Adrenal gland (tissue), 12 donors: ENCODE results near the gene TMEM184B. TPM values are rescaled to one million over a fixed set of nuclear protein-coding genes. Genes with fewer than 3 reads are reported as not detected.

Experiments
- DNase-seq, 7 donors: peaks; one replicate each; pipeline ENCODE4 v3.0.0-alpha.2; 2019 to 2020
- H3K27ac ChIP-seq, 5 donors: fragments of 200-600 bp; sonication (generic) in 4 of 5; 1 replicate in 3 of 5; 2 replicates in 2 of 5; pipeline versions ENCODE4 v1.5.1 to v1.8.0; 2016 to 2020; ENCODE audit warnings: mild to moderate bottlenecking in 1 of 5
- H3K27me3 ChIP-seq: fragments of 200-600 bp; 2 replicates; pipeline ENCODE4 v1.8.0; 2021
- H3K36me3 ChIP-seq, 2 donors: fragments of 200-600 bp; replicated peaks in 1 of 2; 1 replicate in 1 of 2; 2 replicates in 1 of 2; pipeline versions ENCODE4 v1.5.1 to v1.8.0; 2018 to 2022
- H3K4me1 ChIP-seq, 2 donors: fragments of 200-600 bp; replicated peaks in 1 of 2; 1 replicate in 1 of 2; 2 replicates in 1 of 2; pipeline versions ENCODE4 v1.5.1 to v1.8.0; 2018 to 2021
- H3K4me3 ChIP-seq, 4 donors: fragments of 200-600 bp; sonication (generic) in 3 of 4; one replicate each; pipeline ENCODE4 v1.5.1; 2016 to 2018
- H3K9me3 ChIP-seq, 3 donors: fragments of 200-600 bp; sonication (generic) in 1 of 3; replicated peaks in 1 of 3; 1 replicate in 2 of 3; 2 replicates in 1 of 3; pipeline versions ENCODE4 v1.5.1 to v1.8.0; 2016 to 2021
- POLR2A ChIP-seq, 2 donors: fragments of 450-650 bp; IDR thresholded peaks; one replicate each; pipeline ENCODE4 v1.6.1; 2017; ENCODE audit warnings: antibody characterized with exemption in 2 of 2, mild to moderate bottlenecking in 2 of 2, moderate library complexity in 1 of 2
- WGBS, 4 donors: extraction: QIAGEN DNeasy Blood & Tissue Kit in 2 of 4; methylation state at CpG; one replicate each; pipeline versions ENCODE4 v1.1.5 to v1.1.7; 2013 to 2017; 5-methylcytosine and 5-hydroxymethylcytosine counted together
- intact Hi-C, 2 donors: fragments of 100-400 bp; cut with DNase I; formaldehyde crosslinking; loops; one replicate each; pipeline versions ENCODE4 v1.14.1 to v1.15.0; 2022 to 2023
- polyA plus RNA-seq, 3 donors: library from polyadenylated mRNA; stranded (reverse); fragments of 200-250 nt in 2 of 3; fragments of 350-450 nt in 1 of 3; fragmentation: Illumina TruSeq in 1 of 3; extraction: RNeasy Lipid Tissue Mini Kit (QIAGEN cat#74804) in 1 of 3; gene quantifications; one replicate each; pipeline ENCODE4 v1.2.3, GENCODE V29; 2013 to 2014
- total RNA-seq, 9 donors: library from RNA; depleted of rRNA in 4 of 9; stranded (reverse); fragments of >200 nt in 4 of 9; fragments of 120-200 nt in 1 of 9; fragmentation: NEBNext Ultra II Directional in 1 of 9; extraction: Animal tissue kit (Norgen Biotek cat#: 25700) in 1 of 9; gene quantifications; one replicate each; pipeline versions ENCODE4 v1.1.0 to v1.2.4, GENCODE V29; 2013 to 2023
- TF ChIP-seq, protein P1 (sequence below), 6 experiments: fragments of 450-650 bp in 4 of 6; fragments of 200-600 bp in 2 of 6; sonication (generic) in 1 of 6; IDR thresholded peaks; 1 replicate in 5 of 6; 2 replicates in 1 of 6; pipeline versions ENCODE4 v1.5.1 to v1.8.0; 2016 to 2021; ENCODE audit warnings: antibody characterized with exemption in 6 of 6, mild to moderate bottlenecking in 2 of 6, moderate library complexity in 1 of 6
- donor health status: healthy with polysubstance abuse.
- donor health status: Bipolar disorder and iron deficiency.
- donor health status: DM: yes; HTN: yes; CAD: no.
- donor health status: DM: no; HTN: no; CAD: no.
- donor health status: DM: no; HTN: no; CAD: no.
- donor health status: DM: yes; HTN: yes; CAD: no.

TMEM184B gene
- total and polyA plus RNA-seq, 12 donors = 7.1 to 107 (median 43.8) TPM

DNA sequence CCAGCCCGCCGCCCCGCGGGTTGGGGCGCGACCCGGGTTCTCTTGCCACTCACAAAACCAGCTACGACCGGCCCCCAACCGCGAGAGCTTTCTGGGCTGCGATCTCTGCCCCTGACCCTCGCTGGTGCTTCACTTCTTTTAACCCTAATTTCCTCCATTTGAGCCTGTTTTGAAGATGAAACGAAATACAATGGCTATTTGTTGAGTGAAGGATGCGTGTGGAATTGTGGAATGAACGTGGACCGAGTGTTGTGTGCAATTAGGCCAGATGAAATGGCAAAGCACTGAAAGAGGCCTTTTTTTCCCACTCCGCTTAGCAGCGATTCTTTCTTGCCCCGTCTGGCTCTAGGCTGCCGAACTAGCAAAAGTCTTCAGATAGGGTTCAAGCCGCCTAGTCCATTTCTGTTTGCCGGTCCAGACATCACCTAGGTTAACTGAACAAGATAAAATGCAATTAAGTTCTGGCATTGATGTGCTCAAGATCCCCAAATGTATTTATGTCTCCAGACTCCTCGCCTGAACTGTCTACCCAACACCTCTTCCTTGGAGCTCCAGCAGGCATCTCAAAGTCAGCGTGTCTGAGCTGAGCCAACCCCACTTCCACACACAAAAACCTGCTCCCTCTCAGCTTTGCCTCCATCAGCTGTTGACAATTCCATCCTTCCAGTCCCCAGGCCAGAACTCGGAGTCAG, 471 bp upstream of the TMEM184B start:
- peaks cover 23 to 41% of the 10 kb centered on the region in 2 donors for H3K4me1 ChIP-seq

DNA sequence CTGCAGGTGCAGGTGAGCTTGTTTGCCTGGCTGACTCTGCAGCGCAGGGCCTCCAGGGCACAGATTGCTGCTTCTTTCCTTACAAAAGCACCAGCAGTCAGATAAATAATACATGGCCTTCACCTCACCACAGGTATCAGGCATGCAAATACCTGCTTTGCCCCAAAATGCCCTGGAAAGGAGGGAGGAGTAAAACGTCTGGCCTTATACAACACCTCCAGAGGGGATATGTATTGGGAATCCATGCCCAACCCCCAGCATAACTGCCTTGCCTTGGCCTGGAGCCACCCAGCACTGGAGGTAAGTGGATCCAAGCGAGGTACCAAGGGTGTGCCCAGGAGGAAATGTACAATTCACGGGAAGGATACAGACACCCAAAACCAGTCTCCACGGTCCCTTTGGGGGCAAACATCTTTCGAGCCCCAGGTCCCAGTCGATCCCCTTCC, 860 bp downstream of the TMEM184B start:
- peak in 4 of 7 donors; percentile 45 to 73 (median 49) for DNase-seq
- no peaks in the 10 kb centered on the region for H3K36me3 ChIP-seq
- peaks cover 26 to 45% of the 10 kb centered on the region in 2 donors for H3K4me1 ChIP-seq
- TF ChIP-seq, protein P1, sequence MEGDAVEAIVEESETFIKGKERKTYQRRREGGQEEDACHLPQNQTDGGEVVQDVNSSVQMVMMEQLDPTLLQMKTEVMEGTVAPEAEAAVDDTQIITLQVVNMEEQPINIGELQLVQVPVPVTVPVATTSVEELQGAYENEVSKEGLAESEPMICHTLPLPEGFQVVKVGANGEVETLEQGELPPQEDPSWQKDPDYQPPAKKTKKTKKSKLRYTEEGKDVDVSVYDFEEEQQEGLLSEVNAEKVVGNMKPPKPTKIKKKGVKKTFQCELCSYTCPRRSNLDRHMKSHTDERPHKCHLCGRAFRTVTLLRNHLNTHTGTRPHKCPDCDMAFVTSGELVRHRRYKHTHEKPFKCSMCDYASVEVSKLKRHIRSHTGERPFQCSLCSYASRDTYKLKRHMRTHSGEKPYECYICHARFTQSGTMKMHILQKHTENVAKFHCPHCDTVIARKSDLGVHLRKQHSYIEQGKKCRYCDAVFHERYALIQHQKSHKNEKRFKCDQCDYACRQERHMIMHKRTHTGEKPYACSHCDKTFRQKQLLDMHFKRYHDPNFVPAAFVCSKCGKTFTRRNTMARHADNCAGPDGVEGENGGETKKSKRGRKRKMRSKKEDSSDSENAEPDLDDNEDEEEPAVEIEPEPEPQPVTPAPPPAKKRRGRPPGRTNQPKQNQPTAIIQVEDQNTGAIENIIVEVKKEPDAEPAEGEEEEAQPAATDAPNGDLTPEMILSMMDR (IDR thresholded peaks at IDR 0.05) = no peak
- TF ChIP-seq POLR2A (IDR thresholded peaks at IDR 0.05) = no peak
- H3K4me3 ChIP-seq = peak overlapping the region; percentile 71 to 100 (median 86)
- peak overlapping the region in 3 of 5 donors; percentile 91 to 96 (median 95) for H3K27ac ChIP-seq
- H3K9me3 ChIP-seq = no peaks in the 10 kb centered on the region
- intact Hi-C loops = no loop called here
- no peaks in the 10 kb centered on the region for H3K27me3 ChIP-seq
- 4 to 20% (median 7%) methylated on average over 4 to 7 of the region's 7 CpGs for WGBS, 4 donors

More for the DNA sequence above, 471 bp upstream of the TMEM184B start:
- Histone ChIP-seq H3K4me3 (peak overlapping the region in 3 of 4 donors; percentile 5 to 100 (median 85)), H3K27ac (peak overlapping the region in 4 of 5 donors; percentile 73 to 96 (median 93)), H3K9me3 (no peaks in the 10 kb centered on the region), H3K27me3 (no peaks in the 10 kb centered on the region), H3K36me3 (no peaks in the 10 kb centered on the region)
- 14 to 27% (median 19%) methylated on average over 18 to 26 of the region's 26 CpGs for WGBS, 4 donors
- intact Hi-C loops = no loop called here
- TF ChIP-seq, protein P1 (IDR thresholded peaks at IDR 0.05) = no peak
- DNase-seq = no peak

DNA sequence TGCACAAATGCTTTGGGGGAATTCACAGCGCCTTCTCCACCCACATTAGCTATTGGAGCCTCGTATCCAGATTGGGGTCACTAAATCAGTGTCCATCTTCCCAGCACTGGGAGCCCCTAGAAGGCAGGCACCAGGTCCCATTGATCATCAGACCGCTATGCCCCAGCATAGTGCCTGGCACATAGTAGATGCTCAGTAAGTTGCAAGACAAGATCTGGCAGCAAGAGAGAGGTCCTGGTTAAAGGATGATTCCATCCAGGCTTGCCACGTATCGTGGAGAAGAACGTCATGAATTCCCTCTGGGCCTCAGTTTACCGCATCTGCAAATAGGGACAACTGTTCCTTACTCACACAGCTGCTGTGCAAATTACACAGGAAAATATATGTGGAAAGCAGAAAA, 1.7 kb downstream of the TMEM184B start:
- Histone ChIP-seq H3K4me3 (peak overlapping the region in 1 of 4 donors; percentile 85), H3K9me3 (no peaks in the 10 kb centered on the region), H3K27me3 (no peaks in the 10 kb centered on the region), H3K4me1 (peaks cover 34 to 54% of the 10 kb centered on the region in 2 donors), H3K36me3 (no peaks in the 10 kb centered on the region), H3K27ac (peak overlapping the region in 2 of 5 donors; percentile 91 to 95)
- intact Hi-C loops = no loop called here
- WGBS, 4 donors = 79 to 92% (median 89%) methylated on average over 7 of the region's 7 CpGs
- TF ChIP-seq, protein P1 (IDR thresholded peaks at IDR 0.05) = no peak
- TF ChIP-seq POLR2A (IDR thresholded peaks at IDR 0.05) = no peak
- DNase-seq = no peak

DNA sequence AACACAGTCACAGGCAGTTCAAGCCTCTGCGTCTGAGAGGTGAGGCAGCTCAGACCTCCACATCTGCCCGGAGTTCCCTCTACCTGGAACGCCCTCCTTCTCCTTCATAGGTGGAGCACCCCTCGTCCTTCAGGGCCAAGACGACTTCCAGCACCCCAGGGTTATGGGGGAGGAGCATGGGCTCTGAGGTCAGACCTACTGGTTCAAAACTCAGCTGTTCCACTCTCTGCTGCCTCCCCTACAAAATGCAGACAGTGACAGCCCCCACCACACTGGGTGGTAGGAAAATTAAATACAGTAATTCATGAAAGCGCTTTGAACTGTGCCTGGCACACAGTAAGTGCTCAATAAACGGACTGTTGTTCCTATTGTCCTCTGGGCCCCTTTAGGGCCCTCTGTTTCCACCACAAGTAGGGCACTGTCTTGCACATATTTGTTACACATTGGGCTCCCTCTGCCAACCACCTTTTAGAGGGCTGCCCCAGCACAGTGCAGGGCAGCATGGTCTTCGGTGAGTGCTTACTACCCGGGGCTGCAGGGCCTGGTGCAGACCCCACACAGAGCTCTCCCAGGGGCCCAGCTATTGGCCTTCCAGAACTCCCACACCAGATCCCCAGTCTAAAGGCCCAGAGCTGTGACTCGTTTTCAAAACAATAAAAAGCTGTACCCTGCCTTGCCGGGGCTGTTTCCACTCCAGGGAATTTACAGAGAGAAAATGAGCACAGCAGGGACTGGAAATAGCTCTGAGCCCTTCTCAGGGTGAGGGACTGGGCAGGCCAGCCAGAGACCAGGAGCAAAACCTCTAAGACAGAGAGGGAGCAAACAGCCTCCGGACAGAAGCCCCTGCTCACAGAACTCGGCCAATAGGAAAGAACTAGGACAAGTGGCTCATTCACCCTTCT, 2.5 kb downstream of the TMEM184B start:
- DNase-seq = no peak
- H3K4me3 ChIP-seq = no peak overlapping the region
- H3K4me1 ChIP-seq = peaks cover 34 to 61% of the 10 kb centered on the region in 2 donors
- H3K27me3 ChIP-seq = no peaks in the 10 kb centered on the region
- WGBS, 4 donors = 55 to 64% (median 58%) methylated on average over 6 to 13 of the region's 13 CpGs
- H3K36me3 ChIP-seq = no peaks in the 10 kb centered on the region
- intact Hi-C loops = no loop called here
- peak overlapping the region in 2 of 5 donors; percentile 91 to 95 for H3K27ac ChIP-seq
- no peak for TF ChIP-seq POLR2A (IDR thresholded peaks at IDR 0.05)
- TF ChIP-seq, protein P1 (IDR thresholded peaks at IDR 0.05) = no peak
- no peaks in the 10 kb centered on the region for H3K9me3 ChIP-seq
